ENCODE results near the gene PUM2.
"Not testable (repeated sequence)": the region's sequence is repeated elsewhere in the genome, so short reads cannot be mapped to it uniquely, and the experiment has no call there.

The PUM2 gene

DNA sequence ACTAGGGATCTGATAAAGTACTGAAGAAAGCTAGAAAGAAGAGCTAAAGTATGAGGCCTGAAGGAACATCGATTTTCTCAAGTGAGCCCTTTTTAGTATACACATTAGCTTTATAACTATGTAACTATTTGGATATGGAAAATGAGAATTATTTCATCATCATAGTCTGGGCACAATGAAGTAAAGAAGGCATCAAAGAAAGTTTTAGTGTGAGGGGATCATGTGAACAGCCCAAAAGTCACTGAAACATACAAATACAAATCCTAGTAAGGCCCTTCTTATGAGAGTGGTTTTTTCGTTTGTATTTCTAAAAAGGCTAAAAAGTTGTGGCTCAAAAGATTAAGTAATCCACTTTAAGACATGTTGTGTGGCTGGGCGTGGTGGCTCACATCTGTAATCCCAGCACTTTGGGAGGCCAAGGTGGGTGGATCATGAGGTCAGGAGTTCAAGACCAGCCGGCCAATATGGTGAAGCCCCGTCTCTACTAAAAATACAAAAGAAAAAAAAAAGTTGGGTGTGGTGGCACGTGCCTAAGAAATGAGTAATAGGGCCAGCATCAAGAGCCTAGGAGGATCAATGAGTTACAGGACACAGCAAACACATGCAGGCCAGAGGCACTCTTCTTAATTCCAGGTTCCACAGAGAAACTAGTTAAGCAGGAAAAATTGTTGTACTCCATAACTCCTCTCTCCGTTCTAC lies 61.9 kb downstream of the PUM2 start:
- no peak for DNase-seq (ENCODE audit: low read depth)

DNA sequence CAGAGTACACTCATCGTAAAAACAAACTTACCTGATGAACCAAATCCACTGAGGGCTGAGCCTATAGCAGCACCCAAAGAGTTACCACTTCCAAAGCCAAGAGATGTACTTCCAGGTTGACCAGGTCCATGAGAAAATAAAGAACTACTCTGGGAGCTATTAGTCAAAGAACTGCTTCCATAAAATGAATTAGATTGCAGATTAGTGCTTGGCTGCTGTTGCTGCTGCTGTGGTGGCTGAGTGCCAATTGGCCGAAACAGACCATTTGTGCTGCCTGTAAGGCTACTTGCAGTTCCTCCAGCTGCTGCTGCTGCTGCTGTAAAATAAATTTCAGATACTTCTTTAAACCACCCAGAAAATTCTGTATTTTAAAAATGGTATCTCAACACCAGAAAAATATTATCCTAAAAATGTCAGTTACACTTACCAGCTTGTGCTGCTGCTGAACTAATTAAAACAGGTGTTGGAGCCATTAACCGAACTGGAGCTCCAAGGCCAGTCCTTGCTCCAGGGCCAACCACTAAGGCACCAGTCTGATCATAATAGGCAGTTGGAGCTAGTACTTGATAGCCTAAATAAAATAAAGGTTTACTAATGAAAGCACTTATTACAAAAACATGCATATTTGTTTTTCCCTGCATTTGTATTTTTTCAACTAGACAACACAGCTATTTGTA lies 67.6 kb downstream of the PUM2 start:
- no peak for DNase-seq (ENCODE audit: low read depth)

- no peak for DNase-seq (ENCODE audit: low read depth)
Observed at GRCh38 chr2:20281876-20282275, 68.8 kb downstream of the PUM2 start.

DNA sequence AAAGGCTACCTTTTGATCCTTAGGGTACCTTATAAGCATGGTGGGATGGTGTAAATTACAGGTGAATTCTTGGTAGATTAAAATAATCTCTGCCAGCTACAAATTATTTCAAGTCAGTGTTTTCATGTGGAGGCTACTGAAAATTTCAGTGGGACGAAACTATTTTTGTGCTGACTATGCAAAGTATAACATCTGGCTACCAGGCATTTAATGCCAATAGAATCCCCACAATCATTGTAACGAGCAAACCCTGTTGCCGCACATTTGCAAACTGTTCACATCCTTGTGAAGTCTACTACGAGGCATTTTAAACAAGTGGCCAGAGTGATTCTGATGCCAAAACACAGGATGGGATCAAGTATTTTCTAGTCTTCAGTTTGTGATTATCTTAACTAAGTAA lies 77.6 kb downstream of the PUM2 start:
- DNase-seq (ENCODE audit: low read depth) = no peak

DNA sequence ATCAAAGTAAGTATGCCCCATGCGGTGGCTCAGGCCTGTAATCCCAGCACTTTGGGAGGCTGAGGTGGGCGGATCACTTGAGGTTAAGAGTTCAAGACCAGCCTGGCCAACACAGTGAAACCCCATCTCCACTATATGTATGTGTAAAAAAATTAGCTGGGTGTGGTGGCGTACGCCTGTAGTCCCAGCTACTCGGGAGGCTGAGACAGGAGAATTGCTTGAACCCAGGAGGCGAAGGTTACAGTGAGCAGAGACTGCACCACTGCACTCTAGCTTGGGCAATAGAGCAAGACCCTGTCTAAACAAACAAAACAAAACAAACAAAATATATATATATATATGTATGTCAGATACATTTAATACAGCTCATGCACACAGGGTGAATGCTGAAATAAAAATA lies 82.3 kb downstream of the PUM2 start:
- not testable (repeated sequence) for DNase-seq (ENCODE audit: low read depth)

DNA sequence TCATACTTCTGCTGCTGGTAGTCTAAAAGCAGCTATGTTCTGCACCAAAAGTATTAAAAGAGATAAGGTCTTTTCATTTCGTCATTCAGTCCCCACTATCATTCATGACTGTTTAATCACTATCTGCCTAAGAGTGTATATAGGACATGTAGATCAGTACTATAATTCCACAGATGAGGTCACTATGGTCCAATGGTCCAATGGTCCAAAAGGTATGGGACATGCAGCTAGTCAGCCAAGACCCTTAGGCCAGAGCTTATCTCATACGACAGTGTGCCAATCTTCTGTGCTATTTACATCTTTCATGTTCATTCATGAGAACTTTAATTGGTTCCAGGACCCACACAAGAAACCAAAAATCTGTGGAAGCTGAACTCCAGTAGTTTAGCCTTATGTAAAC lies 83.1 kb downstream of the PUM2 start:
- no peak for DNase-seq (ENCODE audit: low read depth)

DNA sequence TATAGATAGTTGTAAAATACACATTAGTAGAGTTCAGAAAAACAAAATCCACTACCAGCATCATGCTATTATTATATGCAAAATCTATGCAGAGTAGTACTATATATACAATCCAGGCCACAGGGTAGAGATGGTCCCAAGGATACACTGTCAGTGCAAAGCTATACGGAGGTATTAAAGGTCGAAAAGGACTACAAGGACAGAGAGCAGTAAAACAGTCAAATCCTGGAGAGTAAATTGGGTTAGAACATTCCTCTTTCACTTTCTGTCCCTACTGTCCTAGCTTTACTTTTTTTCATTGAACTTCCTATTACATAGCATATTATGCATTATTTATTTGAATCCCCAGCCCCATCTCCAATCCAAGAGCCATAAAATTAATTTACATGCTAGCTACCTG lies 86.0 kb downstream of the PUM2 start:
- DNase-seq (ENCODE audit: low read depth) = no peak

DNA sequence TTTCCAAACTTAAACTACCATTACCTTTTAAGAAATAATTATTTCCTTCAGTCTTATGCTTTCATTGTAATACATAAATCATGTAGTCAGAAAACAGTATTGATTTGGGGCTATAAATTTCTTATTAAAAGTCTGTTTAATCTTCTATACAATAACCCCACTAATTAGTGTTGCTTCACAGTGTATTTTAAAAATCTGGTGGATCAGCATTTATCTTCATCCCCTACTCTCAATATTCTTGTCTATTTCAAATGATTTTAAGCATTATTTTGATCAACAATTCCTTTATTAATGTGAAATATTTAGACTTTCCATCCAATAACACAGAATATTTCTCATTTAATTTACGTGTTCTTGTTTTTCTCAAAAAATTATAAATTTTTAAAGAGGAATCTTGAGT lies 93.2 kb downstream of the PUM2 start:
- DNase-seq (ENCODE audit: low read depth) = no peak

- DNase-seq (ENCODE audit: low read depth) = no peak
Observed at GRCh38 chr2:20254731-20255130, 95.9 kb downstream of the PUM2 start.

GRCh38 chr2:20250436-20250835 lies 100.2 kb downstream of the PUM2 start:
- DNase-seq (ENCODE audit: low read depth) = no peak

- DNase-seq (ENCODE audit: low read depth) = no peak
Observed at GRCh38 chr2:20249170-20249569, 101.5 kb downstream of the PUM2 start.

DNA sequence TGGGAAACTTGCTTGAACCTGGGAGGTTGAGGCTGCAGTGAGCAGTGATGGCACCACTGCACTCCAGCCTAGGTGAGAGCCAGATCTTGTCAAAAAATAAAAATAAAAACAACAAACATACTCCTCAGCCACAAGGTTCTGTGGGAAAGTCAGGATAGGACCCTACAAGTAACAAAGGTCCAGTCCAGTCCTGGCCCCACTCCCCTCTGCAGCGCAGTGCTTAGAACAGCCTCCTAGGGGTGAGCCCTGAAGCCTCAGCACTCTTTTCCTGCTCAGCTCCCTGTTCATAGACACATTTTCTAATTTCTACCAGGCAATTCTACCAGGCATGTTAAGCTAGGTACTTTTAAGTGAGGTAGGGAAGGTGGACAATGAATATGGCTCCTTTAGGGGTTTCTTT lies 103.6 kb downstream of the PUM2 start:
- DNase-seq (ENCODE audit: low read depth) = no peak

- not testable (repeated sequence) for DNase-seq (ENCODE audit: low read depth)
Observed at GRCh38 chr2:20243637-20244036, 107.0 kb downstream of the PUM2 start.

- DNase-seq (ENCODE audit: low read depth) = no peak
Observed at GRCh38 chr2:20242727-20243377, 107.8 kb downstream of the PUM2 start.

GRCh38 chr2:20241973-20242726 lies 108.5 kb downstream of the PUM2 start:
- no peak for DNase-seq (ENCODE audit: low read depth)

- not testable (repeated sequence) for DNase-seq (ENCODE audit: low read depth)
Observed at GRCh38 chr2:20240291-20240690, 110.4 kb downstream of the PUM2 start.

- no peak for DNase-seq (ENCODE audit: low read depth)
Observed at GRCh38 chr2:20236496-20236895, 114.1 kb downstream of the PUM2 start.

DNA sequence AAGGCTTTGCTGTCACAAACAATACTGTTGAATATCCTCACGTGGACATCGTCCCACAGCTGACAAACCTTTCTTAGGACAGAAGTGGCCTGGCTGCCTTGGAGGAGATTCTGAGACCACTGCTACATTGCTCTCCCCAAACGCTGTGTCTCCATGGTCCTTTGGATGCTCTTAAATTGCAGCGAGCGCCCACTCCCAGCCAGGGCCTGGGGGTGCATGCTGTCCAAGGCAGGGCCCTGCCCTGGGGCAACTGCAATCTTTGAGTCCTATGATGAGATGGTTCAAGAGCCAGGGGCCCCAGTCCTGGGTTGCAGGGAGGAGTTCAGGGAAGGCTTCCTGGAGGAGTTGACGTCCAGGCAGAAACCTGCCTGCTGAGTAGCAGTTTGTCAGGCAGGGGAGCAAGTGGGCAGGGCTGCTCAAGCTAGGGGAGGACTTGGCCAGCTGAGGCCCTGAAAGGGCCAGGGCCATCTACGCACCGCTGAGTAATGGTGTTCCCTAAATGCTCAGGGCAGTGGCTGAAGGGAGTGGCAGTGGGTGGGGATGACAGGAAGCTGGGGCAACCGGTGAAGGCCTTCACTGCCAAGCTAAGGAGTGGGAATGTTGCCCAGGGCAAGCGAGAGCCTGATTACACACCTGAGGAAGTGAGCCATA lies 114.9 kb downstream of the PUM2 start:
- no peak for DNase-seq (ENCODE audit: low read depth)

GRCh38 chr2:20234597-20234996 lies 116.0 kb downstream of the PUM2 start:
- DNase-seq (ENCODE audit: low read depth) = not testable (repeated sequence)

DNA sequence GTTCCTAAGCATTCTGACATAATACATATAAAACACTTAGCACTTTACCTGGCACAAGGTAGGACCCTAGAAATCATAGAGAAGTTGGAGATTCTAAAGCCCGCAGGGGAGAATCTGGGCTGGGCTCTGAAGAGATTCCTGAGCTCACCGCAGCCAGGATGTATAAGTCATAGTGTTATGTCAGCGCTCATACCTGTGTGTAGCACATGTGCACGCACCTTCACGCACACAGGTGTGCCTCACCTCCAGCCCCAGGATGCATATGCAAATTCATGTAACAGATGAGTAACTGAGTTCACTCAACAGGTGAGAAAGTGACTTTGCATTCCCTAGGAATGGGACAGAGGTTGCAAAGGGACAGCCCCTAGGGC lies 117.8 kb downstream of the PUM2 start:
- no peak for DNase-seq (ENCODE audit: low read depth)

DNA sequence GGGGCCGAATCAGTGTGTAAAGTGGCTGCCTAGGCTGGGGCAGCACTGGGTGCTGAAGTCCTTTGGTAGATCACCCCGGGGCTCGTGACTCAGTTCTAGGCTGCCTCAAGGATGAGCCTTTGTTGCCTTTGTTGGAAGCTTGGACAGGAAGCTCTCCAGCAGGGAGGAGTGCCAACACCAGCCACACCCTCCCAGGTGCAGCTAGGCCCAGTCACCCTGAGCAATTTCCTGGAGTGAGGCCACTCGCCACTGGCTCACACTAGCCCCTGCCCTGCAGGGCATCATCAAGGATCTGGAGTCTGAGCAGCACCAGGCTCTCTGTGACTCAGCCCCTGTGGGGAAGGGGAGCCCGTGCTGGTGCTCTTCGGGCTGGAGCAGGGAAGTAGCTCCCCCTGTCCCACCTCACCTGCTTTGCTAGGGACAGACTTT lies 119.0 kb downstream of the PUM2 start:
- no peak for DNase-seq (ENCODE audit: low read depth)

DNA sequence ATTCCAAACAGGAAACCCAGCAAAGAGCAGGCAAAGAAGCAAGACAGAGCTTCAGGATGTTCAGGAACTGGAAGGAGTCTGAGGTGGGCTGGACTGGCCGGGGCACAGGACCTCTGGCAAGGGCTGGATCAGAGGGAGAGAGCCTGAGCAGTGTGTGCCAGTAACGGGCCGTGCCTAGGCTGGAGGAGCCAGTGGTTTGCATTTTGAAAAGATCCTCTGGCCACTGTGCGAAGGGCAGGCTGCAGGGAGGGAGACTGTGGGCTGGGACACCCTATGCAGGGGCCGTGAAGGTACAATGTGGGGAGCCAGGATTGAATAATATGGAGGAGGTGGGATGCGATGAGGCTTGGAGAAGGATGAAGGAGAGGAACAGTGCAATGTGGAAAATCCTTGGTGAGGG lies 119.5 kb downstream of the PUM2 start:
- no peak for DNase-seq (ENCODE audit: low read depth)
